GM21526 (cell line): Measurements from ENCODE around the gene NDUFB7.
"Not testable (repeated sequence)": the region's sequence is repeated elsewhere in the genome, so short reads cannot be mapped to it uniquely, and the experiment has no call there.

ENCODE experiments used
- ATAC-seq: cut with Tn5 transposase; IDR thresholded peaks from one replicate; pipeline ENCODE4 v1.9.1; 2021; ENCODE audit warnings: moderate library complexity; ENCODE audit not compliant: unreplicated experiment, low FRiP score

NDUFB7 gene

DNA sequence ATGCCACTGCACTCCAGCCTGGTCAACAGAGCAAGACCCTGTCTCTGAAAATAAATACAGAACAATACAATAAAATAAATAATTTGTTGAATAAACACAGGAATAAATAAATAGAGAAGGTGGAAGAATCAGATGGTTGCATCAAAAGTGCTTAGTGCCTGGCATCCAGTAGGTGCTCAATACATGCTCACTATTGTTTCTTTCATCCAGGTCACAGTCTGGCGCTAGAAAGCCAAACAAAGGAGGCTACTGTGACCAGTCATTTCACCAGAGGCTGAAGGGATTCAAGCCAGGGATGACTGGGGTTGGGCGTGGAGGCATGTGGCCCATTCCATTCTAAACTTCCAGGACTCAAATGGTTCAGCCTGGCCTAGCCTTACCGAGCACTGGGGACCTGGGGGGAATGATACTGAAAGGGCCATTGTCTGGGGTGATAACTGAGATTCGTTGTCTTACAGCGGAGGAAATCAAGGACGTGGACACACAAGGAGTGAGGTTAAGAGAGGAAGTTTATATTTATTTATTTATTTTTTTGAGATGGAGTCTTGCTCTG, 3.6 kb upstream of the NDUFB7 start:
- no peak for ATAC-seq

DNA sequence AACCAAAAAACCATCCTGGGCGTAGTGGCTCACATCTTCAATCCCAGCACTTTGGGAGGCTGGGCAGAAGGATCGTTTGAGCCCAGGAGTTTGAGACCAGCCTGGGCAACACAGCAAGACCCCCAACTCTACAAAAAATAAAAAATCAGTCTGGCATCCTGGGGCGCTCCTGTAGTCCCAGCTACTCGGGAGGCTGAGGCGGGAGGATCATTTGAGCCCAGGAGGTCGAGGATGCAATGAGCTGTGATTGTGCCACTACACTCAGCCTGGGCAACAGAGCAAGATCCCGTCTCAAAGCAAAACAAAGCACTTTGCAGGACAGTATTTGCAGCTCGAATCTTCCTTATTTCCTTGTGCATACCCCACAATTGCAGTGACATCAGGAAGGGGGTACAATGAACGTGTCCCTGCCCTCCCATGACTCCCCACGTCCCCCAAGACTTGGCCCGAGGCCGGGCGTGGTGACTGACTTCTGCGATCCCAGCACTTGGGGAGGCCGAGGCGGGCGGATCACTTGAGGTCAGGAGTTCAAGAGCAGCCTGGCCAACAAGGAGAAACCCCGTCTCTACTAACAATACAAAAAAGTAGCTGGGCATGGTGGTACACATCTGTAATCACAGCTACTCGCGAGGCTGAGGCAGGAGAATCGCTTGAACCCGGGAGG, 870 bp downstream of the NDUFB7 start:
- no peak for ATAC-seq

DNA sequence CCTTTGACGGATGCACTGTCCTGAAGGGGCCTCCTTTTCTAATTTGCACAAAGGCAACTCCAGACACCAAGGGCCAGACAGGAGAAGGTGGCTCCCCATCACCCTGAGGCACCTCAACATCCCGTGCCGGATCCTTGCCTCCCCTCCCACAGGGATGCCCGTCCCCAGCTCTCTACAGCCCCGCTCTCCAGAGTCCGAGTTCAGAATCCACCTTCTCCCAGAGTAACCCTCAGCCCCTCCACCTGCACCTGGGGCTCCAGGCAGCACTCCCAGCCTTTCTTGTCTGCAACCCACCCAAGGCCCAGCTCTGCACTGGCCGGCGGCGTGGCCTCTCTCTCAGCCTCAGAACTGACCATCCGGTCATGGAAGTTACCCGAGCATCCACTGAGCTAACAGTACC, 4.8 kb downstream of the NDUFB7 start:
- no peak for ATAC-seq

DNA sequence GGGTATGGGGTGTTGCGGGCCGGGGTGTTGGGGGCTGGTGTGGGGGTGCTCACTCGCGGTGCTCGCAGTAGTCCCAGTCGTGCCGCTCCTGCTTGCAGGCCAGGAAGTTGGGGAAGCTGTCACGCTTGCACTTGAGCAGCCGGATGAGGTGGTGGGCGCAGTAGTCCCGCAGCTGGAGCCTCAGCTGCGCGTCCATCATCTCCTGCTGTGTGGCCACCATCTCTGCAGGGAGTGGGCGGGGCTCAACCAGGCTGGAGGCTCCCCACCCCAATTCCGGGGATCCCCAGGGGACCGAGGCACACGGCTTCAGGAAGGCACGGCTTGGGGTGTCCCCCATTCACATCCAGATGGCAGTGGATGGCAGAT, 5.2 kb downstream of the NDUFB7 start:
- no peak for ATAC-seq

DNA sequence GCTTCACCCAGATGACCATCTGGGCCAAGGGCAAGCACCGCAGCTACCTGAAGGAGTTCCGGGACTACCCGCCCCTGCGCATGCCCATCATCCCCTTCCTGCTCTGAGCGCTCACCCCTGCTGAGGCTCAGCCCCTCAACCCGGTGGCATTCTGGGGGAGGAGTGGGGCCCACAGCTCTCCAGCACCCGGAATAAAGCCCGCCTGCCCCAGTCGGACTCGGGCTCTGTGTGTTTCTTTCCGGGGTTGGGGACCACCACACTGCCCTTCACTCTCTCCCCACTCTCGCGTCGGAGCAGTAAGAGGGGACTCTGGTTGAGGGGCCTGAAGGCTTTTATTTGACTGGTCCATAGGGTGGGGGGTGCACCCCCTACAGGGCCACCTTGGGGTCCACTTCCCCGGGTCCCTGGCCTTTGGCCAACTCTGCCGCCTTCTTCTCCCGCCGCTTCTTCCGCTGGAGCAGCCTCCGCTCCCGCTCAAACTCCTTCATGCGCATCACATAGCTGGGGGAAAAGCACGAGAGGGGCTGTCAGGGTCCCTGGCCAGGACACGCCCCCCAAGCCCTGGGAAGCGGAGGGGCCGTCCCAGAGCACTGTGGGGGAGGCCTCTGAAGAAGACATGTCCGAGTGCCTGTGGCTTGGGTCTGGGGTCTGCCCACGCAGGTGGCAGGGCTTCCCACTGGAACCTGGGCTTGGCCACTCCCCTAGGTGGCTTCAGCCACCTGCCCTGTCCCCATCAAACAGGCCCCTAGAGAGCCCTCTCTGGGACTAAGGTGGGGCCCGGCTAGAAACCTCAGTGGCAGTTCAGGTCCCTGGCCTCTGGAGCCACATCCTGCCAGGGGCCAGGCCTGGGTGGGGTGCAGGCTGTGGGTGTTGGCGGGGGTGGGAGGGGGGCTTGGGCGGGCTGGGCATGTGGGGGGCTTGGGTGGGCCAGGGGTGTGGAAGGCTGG, 5.8 kb downstream of the NDUFB7 start:
- ATAC-seq, result no peak

DNA sequence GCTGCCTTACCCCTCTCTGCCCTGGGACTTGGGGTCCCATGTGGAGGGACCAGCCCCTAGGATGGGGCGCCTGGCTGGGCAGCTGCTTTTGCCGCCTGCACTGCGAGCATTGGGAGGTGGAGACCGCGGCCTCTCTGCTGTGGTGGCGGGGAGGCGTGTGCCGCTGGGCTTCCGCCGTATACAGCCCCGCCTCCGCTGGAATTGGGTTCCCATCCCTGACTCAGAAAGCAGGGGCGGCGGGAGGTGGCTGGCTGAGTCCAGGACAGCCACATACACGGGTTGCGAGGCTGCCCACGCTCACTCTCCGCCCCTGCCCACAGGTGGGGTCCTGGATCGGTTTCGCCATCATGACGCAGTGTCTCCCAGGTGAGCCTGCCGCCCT, 6.6 kb downstream of the NDUFB7 start:
- no peak for ATAC-seq

DNA sequence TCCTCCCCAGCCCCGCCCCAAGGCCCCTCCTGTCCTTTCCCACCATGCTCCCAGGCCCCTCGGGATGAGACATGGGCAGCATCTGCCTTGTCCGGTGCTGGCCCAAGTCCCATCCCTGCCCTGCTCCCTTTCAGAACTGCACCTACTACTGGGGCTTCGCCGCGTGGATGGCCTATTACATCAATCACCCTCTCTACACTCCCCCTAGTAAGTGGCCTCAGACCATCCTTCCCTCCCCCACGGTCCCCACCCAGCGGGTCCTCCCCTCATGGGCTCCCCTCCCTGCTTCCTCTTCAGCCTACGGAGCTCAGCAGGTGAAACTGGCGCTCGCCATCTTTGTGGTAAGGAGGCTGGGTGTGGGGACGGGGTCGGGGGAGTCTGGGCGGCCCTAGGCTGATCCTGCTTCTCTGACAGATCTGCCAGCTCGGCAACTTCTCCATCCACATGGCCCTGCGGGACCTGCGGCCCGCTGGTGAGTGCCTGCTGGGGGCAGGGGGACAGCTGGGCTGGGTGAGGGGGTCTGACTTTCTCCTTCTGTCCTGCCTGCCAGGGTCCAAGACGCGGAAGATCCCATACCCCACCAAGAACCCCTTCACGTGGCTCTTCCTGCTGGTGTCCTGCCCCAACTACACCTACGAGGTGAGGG, 7.1 kb downstream of the NDUFB7 start:
- ATAC-seq, result not testable (repeated sequence)

DNA sequence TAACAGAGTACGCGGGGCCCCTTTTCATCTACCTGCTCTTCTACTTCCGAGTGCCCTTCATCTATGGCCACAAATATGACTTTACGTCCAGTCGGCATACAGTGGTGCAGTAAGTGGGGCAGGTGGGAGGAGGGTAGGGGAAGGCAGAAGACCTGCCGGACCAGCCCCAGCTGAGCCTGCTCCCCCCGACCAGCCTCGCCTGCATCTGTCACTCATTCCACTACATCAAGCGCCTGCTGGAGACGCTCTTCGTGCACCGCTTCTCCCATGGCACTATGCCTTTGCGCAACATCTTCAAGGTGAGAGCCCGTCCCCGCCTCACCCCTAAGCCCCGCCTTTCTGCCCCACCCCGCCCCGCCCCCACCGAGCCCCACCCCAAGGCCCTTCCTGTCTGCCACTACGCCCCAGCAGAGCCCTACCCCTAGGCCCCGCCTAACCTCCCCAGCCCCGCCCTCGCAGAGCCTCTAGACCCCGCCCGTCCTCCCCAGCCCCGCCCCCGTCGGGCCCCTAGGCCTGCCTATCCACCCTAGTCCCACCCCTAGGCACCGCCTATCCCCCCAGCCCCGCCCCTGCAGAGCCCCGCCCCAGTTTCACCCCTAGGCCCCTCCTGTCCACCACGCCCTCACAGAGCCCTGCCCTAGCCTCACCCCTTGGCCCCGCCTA, 7.7 kb downstream of the NDUFB7 start:
- ATAC-seq, result no peak

DNA sequence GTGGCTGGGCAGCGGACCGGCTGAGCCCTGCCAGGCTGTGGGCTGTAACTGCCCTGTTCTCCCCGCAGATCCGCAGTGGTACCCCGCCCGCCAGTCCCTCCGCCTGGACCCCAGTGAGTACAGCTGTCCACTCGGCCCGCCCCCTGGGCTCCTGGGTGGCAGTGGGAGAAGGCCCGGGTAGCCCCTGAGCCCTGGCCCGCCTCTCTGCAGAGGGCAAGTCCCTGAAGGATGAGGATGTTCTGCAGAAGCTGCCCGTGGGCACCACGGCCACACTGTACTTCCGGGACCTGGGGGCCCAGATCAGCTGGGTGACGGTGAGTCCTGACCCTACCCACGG, 8.3 kb downstream of the NDUFB7 start:
- no peak for ATAC-seq

DNA sequence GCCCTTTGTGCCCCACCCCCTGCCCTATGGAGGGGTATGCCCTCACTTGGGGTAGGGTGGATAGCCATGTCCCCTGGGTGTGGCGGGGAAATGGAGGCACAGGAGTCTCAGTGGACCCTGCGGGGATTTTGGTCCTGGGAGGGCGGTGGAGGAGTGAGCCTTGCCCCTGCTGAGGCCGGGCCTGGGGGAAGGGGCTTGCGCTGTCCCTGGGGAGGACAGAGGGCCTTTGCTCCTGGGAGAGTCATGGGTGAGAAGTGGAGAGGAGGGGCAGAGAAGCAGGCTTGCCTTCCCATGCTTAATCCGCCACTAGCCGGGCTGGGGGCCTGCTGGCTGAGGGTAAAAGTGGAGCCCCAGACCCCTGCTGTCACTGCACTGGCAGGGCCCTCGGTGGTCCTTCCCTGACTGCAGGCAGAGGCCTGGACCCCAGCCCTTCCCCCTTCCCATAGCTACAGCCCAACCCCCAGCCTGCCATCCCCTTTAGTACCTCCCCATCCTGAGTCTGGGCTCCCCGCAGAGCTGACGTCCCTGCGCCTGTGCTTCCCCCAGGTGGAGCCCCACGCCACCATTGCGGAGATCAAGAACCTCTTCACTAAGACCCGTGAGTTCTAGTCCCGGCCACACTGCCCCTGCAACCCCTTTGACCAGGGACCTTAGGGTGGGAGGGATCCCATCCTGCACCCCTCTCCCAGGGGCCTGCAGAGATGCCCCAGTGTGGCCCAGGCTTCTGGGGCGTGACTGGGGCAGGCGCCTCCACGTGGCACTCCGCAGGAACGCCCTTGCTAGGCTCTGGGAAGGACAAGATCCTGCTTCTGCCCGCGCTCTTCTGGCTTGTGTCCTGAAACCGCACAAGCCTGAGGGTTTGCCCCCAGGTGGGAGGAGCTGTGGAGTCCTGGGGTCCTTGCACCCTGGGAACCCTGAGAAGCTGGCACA, 8.9 kb downstream of the NDUFB7 start:
- ATAC-seq, result no peak

DNA sequence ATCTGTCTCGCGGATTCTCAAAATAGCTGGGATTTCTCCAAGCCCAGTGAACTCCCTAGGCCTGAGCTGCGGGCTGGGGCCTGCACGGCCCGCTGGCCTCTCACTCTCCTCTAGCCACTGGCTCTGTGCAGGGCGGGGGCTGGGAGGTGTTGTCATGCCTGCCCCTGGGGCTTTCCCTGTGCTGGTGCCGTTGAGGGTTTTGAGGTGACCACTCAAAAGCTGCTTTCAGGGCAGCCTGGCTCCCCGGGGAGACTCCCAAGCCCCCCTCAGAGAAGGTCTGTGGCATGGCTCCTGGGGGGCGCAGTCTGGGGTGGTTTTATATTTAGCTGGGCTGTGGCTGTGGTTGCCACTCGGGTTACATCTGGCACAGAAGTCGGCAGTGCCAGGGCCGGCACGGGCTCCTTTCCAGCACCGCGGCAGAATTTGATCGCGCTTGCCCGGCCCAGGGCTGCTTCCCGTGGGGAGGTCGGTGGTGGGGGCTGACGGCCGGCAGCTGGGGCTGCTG, 10.0 kb downstream of the NDUFB7 start:
- no peak for ATAC-seq

DNA sequence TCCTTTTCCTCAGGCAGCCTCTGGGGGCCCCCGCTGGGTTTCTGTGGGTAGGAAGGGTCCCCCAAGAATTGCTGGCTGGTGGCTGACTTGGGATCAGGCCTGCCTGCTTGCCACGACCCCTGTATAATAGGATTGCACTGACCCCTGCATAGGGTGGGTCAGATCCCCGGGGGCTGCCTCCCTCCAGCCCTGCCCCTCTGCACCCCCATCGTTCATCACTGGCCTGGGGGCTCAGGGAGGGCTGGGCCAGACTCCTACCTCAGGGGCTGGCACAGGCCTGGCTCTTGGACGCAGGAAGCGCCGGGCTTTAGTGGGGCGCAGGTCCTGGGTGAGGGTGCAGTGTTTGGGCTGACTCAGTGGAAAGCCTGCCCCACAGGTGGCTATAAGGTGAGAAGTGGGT, 10.6 kb downstream of the NDUFB7 start:
- no peak for ATAC-seq

DNA sequence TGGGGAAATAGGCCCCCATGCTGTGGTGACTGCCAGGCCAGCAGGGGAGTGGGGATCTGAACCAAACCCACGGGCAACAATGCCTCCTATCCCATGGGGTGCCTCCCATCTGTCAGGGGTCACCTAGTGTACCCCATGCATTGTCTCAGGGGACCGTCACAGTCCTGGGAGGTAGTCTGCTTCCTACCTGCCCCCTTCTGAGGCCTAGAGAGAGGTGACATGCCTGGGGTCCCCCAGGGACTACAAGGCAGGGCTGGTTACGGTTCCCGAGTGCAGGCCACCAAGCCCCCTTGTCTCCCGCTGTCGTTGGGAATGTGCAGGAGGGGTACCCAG, 11.1 kb downstream of the NDUFB7 start:
- ATAC-seq, result no peak

DNA sequence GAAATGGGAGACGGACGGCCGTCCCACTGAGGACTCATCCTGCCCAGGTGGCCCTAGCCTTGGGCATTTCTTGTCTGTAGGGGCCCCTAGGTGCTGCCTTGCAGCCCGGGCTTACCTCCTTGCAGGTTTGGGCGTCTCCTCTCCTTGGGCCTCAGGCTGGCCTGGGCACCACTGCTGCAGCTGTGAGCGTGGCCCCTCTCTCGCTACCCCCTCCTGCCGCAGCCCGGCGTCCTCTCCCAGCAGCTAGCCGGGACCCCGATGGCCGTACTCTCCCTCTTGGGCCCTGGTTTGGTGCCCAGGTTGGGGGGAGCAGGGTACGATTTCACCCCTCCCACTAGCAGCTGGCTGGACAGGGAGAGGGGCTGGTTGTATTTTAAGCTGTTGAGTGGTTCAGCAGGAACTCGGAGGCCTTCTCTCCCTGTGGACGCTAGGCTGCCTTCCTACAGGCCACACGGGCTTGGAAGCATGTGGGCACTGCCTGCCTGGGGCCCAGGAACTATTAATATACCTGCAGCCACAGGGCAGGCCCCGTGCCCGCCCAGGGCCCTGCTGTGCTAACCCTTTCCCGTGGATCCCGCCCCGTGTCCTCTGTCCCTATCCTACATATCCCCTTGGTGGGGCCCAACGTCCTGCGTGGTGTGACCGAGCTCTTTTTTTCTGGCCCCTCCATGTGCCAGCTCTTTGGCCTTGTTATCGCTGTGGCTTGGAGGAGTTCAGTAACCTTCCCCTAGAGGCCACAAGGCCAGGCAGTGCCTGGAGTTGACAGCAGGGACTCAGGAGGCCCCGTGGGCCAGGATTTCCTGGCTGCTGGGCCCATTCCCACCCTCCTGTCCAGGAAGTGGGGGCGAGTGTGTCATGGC, 11.7 kb downstream of the NDUFB7 start:
- ATAC-seq, result no peak

DNA sequence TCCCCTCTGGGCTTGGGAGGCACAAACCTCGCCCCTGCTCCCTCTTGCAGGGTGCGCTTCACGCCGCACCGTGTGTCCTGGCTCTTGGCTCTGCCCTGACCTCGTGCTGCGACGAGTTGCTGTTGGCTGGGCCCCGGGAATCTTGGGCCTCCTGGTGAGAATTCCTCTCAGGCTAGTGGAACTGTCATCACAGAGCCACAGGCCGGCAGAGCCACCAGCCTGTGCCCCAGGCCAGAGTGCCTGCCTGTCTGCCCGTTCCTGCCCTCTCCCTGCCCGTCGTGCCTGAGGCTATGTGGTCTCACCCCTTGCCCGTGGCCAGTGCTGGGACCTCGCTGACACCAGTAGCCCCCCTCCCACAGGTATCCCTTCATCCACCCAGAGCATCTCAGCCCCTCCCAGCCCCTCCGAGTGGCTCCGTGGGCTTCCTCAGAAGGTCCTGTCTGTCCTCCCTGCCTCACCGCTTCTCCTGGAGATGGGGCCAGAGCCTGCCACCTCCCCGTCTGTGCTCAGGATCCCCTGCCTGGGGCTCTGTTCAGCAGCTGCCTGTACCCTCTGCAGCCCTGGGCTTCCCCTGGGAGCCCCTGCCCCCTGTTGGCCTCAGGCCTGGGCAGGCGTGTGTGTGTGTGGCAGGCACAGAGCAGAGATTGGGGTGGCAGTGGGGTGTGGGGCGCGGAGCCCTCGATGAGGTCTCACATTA, 13.3 kb downstream of the NDUFB7 start:
- ATAC-seq, result no peak

DNA sequence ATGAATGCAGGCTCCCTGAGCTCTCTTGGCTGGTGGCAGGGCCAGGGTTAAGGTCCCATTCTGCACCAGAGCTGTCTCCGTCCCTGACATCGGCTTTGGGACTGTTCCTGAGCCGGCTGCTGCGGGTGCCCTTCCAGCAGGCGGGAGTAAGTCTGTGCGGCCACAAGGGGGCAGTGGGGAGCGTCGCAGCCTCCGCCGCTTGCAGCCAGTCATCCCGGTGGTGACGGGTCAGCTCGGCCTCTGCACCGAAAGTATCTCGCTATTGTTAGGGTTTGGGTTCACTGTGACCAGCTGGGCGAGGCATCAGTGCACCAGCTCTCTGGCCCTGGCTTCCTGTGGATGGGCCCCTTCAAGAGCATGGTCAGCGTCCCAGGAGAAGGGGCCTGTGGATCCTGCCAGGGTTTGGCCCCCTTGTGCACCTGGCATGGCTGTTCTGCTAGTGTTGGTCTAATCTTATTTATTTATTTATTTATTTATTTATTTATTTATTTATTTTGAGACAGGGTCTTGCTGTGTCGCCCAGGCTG, 15.1 kb downstream of the NDUFB7 start:
- no peak for ATAC-seq

DNA sequence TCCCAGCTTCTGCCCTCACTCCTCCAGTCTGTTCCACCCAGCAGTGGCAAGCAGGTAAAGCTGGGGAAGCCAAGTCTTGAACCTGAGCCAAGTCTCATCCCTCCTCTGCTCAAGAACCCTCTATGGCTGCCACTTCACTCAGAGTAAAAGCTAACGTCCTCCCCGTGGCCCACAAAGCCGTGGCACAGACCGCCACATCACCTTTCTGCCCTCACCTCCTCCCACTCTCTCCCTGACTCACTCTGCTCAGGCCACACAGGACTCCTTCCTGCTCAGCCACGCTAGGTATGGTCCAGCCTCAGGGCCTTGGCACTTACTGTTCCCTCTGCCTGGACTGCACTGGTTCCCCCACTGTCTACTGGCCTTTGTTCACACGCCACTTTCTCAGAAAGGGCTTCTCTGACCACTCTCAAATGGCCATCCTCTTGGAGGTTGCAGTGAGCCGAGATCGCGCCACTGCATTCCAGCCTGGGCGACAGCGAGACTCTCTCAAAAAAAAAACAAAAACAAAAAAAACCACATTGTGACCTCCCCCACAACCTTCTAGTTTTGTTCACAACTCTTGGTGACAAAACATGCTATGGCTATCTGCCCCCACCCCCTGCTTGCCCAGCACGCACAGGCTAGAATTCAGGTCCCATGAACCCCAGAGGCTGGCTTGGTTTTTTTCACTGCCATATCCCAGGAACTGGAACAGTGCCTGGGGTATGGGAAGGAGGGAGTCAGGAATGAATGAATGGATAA, 15.8 kb downstream of the NDUFB7 start:
- no peak for ATAC-seq
